ENCODE measurements around the gene APP.

DNA sequence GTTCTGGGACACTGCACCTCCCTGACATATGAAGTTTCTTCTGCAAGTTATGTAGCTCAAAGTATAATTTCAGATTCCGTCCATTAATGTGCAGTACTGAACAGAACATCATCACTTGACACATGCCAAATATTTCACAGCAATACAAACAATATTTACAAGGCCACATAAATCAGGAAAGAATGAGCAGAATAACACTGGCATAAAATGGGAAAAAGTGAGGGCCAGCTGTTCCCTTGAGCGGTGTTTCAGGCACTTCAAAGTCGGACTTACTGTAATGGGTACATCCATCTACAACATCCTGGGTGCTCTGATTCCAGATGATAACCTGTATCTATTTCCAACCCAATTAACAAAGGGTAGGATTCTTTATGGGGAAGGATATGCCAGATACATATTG lies 217.4 kb downstream of the APP start:
- TF ChIP-seq, protein P1, sequence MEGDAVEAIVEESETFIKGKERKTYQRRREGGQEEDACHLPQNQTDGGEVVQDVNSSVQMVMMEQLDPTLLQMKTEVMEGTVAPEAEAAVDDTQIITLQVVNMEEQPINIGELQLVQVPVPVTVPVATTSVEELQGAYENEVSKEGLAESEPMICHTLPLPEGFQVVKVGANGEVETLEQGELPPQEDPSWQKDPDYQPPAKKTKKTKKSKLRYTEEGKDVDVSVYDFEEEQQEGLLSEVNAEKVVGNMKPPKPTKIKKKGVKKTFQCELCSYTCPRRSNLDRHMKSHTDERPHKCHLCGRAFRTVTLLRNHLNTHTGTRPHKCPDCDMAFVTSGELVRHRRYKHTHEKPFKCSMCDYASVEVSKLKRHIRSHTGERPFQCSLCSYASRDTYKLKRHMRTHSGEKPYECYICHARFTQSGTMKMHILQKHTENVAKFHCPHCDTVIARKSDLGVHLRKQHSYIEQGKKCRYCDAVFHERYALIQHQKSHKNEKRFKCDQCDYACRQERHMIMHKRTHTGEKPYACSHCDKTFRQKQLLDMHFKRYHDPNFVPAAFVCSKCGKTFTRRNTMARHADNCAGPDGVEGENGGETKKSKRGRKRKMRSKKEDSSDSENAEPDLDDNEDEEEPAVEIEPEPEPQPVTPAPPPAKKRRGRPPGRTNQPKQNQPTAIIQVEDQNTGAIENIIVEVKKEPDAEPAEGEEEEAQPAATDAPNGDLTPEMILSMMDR (IDR thresholded peaks at IDR 0.05): no peak
- TF ChIP-seq ZFX (IDR thresholded peaks at IDR 0.05; ENCODE audit: borderline replicate concordance): no peak

Measured in 22Rv1 (cell line).